GM21737 (cell line): ENCODE data around the gene TTLL1.

Experiments used
- ATAC-seq: cut with Tn5 transposase; IDR thresholded peaks from one replicate; pipeline ENCODE4 v1.9.1; 2021; ENCODE audit warnings: mild to moderate bottlenecking, moderate library complexity; ENCODE audit not compliant: unreplicated experiment

TTLL1 gene

GRCh38 chr22:43088984-43089717 lies at the start of gene TTLL1:
Gene TTLL1 (minus strand): TSS chr22:43089391. CDS start chr22:43075586, 13,805 bp downstream.
- peak; percentile 75 for ATAC-seq

GRCh38 chr22:43136801-43137200 lies 47.6 kb upstream of the TTLL1 start:
- ATAC-seq, result no peak

GRCh38 chr22:43136255-43136654 lies 47.1 kb upstream of the TTLL1 start:
- no peak for ATAC-seq

- ATAC-seq, result no peak
Observed at GRCh38 chr22:43135565-43135964, 46.4 kb upstream of the TTLL1 start.

- ATAC-seq, result no peak
Observed at GRCh38 chr22:43134553-43134952, 45.4 kb upstream of the TTLL1 start.

GRCh38 chr22:43133401-43133800 lies 44.2 kb upstream of the TTLL1 start:
- ATAC-seq, result no peak

GRCh38 chr22:43131773-43132501 lies 42.7 kb upstream of the TTLL1 start:
- no peak for ATAC-seq

GRCh38 chr22:43129426-43130425 lies 40.5 kb upstream of the TTLL1 start:
- ATAC-seq, result no peak

- ATAC-seq, result no peak
Observed at GRCh38 chr22:43128928-43129424, 39.8 kb upstream of the TTLL1 start.

GRCh38 chr22:43128116-43128515 lies 38.9 kb upstream of the TTLL1 start:
- no peak for ATAC-seq

- ATAC-seq, result no peak
Observed at GRCh38 chr22:43127166-43127908, 38.1 kb upstream of the TTLL1 start.

- ATAC-seq, result no peak
Observed at GRCh38 chr22:43126501-43127165, 37.4 kb upstream of the TTLL1 start.

- no peak for ATAC-seq
Observed at GRCh38 chr22:43118953-43119458, 29.8 kb upstream of the TTLL1 start.

- ATAC-seq, result no peak
Observed at GRCh38 chr22:43118024-43118849, 29.0 kb upstream of the TTLL1 start.

GRCh38 chr22:43116932-43117331 lies 27.7 kb upstream of the TTLL1 start:
- ATAC-seq, result no peak

- ATAC-seq, result no peak
Observed at GRCh38 chr22:43114958-43115357, 25.8 kb upstream of the TTLL1 start.

GRCh38 chr22:43113526-43114251 lies 24.5 kb upstream of the TTLL1 start:
- no peak for ATAC-seq
